NCI-H128 (cell line): Measurements from ENCODE around the gene C17orf67.
A peak's percentile ranks its signal among the peaks of the same experiment; 100 is the strongest.

ENCODE experiments used
- DNase-seq: peaks from one replicate; lab custom pipeline; 2025; ENCODE audit not compliant: unreplicated experiment; lab: John Stamatoyannopoulos, UW

C17orf67 gene

DNA sequence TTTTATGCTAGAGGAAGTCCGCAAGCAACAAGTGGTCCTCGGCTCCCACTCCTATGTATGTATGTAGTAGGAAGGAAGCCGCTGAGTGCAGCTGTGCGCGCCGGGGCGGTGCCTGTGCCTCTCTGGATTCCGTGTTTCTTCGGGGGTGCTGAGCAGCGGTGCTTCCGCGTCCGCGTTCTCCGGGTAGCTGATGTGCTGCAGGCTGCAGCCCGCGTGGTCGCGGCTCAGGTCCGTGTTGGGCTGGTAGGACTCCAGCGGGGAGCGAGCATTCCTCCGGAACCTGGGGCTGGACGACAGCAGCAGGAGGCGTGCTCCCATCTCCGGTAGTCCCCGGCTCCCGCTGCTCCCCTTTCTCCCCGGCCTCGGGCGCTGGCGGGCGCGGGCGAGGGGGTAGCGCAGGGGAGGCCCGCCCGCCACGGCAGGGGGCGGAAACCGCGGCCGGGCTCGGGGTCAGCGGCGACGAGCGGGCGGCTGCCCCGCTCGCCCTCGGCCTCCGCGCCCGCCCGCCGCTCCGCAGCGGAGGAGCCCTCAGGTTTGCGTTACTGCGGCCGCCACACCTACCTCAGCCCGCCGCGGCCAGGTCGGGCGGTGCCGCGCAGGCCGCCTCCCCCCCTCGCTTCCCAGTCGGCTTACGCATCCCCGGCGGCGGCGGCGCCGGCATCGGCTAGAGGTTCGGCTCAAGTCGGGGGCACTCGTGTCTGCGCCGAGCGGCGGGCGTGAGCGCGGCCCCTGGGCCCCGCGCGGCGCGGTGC is 487 bp downstream of the C17orf67 start:
- no peak for DNase-seq

- DNase-seq: no peak
These were observed 1.3 kb downstream of the C17orf67 start for GRCh38 chr17:56832446-56832845.

DNA sequence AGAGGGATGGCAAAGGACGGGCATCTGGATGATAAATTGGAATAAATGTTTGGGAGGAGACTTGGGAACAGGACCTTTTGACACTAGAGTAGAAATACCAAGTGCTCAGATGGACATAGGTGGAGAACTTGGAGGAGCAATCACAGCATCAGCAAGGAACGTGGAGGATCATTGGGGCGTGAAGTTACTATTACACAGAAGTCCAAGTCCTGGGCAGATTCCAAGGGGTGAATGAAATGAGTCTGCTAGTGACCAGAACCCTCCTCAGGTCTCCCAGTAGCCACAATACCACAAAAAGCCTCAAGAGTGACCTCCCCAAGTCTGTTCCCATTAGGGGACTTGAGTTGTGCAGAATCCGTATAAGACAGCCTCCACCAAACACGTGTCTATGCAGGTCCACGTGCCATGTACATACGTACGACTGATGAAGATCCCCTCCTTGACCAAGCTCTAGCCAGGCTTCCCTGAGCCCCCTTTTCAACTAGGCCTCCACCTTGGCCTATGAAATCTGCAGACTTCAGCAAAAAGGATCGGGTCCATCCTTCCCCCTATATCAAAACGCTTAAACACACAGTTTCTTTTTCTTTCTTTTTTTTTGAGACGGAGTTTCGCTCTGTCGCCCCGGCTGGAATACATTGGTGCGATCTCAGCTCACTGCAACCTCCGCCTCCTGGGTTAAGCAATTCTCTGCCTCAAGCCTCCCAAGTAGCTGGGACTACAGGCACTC is 2.2 kb downstream of the C17orf67 start:
- no peak for DNase-seq

- no peak for DNase-seq
These were observed 2.9 kb downstream of the C17orf67 start for GRCh38 chr17:56830726-56831368.

DNA sequence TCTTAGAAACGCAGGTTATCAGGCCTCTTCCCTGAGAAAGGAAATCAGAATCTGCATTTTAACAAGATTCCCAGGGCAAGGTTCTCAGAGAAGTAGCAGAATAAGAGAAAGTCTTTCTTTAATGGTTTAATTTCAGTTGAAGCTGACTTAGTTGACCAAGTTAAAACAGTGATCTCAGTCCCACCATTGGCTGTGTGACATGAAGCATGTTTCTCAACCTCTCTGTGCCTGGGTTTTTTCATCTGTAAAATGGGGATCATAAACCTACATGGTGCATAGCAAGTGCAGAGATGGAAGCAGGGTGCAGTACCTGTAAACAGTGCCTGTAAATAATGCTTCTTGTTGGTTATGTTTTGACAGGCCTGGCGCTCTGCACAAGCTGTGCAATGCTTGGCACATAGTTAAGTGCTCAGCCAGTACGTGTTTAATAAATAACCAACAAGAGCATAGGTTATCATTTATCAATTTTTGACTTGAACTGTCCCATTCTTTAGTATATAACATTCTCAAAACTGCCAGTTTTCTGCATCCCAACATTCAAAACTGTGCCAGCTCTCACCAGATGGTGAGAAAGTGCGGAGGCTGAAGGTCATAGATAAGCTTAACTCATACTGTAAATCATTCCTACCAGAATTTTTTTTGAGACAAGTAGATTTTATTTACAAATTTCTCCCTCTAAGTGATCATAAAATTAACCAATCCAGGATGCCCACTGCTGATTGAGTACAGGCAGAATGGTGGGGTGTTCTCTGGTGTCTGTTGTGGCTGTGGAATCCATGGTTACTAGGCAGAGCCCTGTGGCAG is 6.9 kb downstream of the C17orf67 start:
- no peak for DNase-seq

GRCh38 chr17:56824503-56824902 is 9.2 kb downstream of the C17orf67 start:
- DNase-seq: no peak

GRCh38 chr17:56823848-56824247 is 9.9 kb downstream of the C17orf67 start:
- no peak for DNase-seq

- no peak for DNase-seq
These were observed 11.0 kb downstream of the C17orf67 start for GRCh38 chr17:56822725-56823124.

DNA sequence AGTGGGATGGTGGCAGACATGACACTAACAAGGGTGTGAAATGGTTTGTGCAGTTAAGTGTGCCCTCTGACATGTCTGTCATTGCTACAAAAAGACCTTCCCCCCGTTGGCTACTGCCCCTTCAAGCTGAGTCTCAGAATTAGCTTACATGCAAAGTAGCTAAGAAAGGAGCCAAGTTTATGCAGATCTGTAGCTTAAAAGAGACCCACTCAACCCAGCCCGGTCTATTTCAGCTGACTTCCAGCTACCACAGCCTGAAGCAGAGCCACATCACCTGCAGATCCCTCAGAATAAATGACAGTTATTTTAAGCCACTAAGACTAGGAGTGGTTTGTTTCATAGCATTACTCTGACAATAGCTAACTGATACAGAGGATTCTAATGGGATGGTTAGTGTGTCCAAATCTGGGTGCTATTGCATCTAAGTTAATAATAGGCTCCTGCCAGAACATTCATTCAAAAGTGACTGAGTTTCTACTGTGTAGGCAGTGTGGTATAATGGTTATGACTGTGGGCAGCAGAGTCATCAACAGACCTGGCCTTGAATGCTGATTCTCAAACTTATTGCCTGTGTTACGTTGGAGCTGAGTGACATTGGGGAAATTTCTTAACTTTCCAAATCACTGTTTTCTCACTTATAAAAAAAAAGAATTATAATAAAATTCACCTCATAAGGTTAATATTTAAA is 11.7 kb downstream of the C17orf67 start:
- DNase-seq: no peak

GRCh38 chr17:56820207-56820606 is 13.5 kb downstream of the C17orf67 start:
- DNase-seq: no peak

GRCh38 chr17:56819431-56820145 is 14.1 kb downstream of the C17orf67 start:
- peak; percentile 41 for DNase-seq

DNA sequence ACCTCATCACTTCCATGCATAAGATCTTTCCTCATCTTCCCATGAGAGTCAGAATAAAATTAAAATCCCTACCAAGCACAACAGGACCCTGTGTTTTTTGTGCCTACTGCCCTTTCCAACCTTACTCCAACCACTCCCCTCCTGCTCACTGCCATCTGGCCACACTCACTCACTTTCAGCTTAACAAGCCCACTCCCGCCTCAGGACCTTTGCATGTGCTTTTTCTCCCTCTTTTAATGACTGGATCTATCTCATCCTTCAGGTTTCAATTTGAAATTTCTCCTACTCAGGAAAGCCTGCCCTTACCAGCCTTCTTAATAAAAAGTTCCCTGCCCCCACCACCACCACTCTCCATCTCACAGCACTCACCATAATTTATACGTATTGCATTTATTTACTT is 14.7 kb downstream of the C17orf67 start:
- DNase-seq: no peak

DNA sequence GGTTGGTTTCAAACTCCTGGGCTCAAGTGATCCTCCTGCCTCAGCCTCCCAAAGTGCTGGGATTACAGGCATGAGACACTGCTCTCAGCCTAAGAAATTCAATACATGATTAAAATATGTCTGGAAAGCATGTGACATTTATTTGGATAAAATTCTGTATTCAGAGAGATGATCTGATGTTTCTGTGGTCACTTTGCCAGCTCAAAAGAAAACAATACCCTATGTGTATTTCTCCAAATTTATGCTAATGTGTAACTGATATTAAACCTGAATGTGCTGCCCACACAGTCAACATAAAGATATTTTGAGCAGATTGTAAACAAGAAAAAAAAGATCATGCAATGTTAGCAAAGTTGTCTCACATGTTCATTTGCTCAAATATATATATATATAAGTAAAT is 16.7 kb downstream of the C17orf67 start:
- no peak for DNase-seq

DNA sequence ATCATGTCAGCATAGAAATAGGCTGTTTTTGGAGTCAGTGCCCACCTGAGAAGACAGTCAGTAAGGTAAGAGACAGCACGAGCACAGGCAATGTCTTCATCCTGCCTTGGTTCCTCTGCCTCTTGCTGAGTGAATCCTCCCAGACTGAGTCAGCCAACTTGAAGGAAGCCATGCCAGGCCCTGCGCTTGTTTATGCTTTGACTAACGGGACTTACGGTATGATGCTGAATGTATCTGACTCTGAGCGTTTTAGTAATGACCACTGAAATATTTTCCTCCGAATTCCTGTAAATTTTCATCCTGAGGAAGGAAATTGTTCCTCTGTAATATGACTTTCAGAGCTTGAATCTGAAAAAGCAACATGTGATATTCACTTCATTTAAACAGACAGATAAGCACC is 18.0 kb downstream of the C17orf67 start:
- no peak for DNase-seq

DNA sequence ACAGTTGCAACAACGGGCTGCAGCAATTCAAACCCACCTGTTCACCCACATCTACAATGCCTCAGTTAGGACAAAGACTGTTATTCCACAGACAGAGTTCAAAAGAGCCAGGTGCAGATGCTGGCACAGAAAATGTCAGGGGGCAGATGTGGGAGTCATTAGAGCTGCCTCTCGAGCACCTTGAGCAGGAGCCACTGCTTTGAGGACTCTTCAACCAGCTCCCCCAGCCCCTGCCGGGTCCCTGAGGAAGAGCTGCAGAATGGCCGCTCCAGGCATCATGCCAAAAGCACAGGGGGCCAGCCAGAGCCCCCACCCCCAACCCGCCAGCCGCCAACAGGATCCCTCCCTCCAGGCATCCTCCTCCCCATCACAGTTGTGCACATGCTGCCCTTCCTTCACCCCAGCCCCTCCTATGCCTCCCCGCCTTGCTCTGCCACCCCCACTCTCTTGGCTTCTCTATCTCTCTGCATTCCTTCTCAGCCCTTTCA is 20.8 kb downstream of the C17orf67 start:
- peak; percentile 9 for DNase-seq

- DNase-seq: no peak
These were observed 22.6 kb downstream of the C17orf67 start for GRCh38 chr17:56810891-56811775.

- DNase-seq: no peak
These were observed 23.4 kb downstream of the C17orf67 start for GRCh38 chr17:56810343-56810742.

- DNase-seq: no peak
These were observed 23.9 kb downstream of the C17orf67 start for GRCh38 chr17:56809820-56810179.
